ENCODE results near the gene GPR171.

DNA sequence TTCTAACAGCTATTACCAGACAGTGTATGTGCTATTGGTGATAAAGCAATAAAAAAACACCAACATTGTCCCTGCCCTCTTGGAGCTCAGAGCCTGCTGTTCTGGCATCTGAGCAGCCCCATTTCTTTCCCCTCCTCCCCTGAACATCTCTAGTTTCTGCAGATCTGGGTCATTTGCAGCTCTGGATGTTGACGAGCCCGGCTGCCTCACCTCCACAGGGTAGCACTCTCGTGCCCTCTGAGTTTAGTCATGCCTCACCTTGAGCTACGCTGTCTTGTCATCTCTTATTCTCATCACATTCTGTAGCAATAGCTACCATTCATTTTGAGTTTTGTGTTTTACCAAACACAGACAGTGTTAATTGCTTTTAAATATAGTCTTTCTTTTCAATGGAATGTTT lies 30.0 kb upstream of the GPR171 start:
- TF ChIP-seq CTCF (conservative IDR thresholded peaks at IDR 0.05) (no peak), EZH2 (IDR thresholded peaks at IDR 0.05; ENCODE audit: low read depth) (no peak)
